ENCODE data around the gene UBXN6.

The UBXN6 gene

DNA sequence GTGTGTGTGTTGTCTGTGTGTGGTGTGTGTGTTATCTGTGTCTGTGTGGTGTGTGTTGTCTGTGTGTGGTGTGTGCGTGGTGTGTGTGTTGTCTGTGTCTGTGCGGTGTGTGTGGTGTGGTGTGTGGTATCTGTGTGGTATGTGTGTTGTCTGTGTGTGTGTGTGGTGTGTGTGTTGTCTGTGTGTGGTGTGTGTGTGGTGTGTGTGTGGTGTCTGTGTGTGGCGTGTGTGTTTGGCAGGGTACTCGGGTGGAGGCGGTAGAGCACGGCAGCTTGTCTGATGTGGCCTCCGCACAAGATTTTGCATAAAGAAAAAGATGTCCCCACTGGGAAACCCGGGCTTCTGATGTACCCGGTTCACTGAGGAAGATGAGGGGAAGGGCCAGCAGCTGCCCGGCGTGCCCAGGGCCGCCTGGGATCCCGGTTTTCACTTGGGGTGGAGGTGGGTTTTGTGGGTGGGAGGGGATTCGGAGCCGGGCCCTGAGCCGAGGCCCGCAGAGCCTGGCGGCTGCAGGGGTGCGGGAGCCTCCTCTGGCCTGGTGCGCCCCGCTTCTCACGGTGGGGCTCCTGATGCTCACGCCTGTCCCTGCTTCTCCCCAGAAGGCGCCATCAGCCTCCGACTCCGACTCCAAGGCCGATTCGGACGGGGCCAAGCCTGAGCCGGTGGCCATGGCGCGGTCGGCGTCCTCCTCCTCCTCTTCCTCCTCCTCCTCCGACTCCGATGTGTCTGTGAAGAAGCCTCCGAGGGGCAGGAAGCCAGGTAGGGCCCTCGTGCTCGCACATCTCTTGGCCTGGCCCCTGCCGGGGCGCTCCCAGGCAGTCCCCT is 35.7 kb upstream of the UBXN6 start:
- DNase-seq = no peak

DNA sequence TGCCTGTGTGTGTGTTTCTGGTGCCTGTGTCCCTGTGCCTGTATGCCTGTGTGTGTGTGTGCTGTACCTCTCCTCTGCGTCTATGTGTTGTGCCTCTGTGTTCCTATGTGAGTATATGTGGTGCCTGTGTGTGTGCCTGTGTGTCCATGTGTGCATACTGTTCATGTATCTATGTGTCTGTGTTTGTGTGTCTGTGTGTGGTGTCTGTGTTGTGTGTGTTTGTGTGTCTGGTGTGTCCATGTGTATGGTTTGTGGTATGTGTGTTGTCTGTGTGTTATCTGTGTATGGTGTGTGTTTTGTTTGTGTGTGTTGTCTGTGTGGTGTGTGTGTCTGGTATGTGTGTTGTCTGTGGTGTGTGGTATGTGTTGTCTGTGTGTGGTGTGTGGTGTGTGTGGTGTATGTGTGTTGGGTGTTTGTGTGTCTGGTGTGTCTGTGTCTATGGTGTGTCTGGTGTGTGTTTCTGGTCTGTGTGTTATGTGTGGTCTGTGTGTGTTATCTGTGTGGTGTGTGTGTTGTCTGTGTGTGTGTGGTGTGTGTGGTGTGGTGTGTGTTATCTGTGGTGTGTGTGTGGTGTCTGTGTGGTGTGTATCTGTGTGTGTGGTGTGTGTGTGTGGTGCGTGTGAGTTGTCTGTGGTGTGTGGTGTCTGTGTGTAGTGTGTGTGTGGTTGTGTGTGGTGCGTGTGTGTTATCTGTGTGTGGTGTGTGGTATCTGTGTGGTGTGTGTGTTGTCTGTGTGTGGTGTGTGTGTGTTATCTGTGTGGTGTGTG is 34.9 kb upstream of the UBXN6 start:
- no peak for DNase-seq

GRCh38 chr19:4491446-4491845 is 33.9 kb upstream of the UBXN6 start:
- no peak for DNase-seq

DNA sequence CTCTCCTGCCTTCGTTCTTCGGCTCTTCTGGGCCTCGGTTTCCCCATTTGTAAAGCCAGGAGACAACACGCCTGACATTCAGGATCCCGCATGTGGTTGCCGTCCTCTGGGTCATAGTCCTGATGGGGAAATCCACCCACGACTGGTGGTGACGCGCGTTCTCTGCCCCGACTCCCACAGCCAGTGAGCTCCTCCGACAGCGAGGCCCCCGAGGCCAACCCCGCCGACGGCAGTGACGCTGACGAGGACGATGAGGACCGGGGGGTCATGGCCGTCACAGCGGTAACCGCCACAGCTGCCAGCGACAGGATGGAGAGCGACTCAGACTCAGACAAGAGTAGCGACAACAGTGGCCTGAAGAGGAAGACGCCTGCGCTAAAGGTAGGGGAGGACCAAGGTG is 30.9 kb upstream of the UBXN6 start:
- DNase-seq = no peak

DNA sequence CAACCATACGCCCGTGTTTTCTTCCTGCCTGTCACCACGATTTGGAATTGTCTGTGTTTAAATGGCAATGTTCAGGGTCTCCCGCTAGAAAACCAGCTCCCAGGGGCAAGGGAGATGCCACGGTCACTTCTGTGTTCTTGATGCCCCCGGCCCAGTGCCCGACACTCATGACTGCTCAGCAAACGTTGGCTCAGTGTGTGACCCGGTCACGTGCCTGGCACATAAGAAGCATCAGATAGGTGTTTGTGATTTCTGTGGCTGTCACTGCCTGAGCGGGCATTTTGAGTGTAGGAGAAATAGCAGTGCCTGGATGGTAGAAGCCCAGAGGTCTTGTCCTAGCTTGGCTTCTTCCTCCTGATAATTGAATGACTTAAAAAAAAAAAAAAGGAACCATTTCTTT is 30.0 kb upstream of the UBXN6 start:
- no peak for DNase-seq

DNA sequence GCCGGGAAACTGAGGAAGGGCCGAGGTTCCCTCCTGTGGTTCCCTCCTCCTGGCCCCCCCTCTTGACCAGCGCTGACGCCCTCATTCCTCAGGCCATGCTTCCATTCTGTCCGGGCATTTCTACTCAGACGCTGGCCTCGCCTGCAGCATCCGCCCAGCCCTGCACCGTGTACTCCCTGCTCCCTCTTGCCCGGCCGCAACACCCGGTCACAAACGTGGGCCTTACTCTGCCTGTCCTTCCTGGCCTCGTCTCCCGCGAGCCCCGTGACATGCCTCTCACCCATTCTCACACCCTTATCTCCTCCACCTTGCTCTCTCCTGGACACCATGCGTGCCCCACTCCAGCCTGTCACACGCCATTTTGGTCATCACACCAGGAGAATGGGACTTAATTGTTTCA is 25.8 kb upstream of the UBXN6 start:
- DNase-seq = no peak

DNA sequence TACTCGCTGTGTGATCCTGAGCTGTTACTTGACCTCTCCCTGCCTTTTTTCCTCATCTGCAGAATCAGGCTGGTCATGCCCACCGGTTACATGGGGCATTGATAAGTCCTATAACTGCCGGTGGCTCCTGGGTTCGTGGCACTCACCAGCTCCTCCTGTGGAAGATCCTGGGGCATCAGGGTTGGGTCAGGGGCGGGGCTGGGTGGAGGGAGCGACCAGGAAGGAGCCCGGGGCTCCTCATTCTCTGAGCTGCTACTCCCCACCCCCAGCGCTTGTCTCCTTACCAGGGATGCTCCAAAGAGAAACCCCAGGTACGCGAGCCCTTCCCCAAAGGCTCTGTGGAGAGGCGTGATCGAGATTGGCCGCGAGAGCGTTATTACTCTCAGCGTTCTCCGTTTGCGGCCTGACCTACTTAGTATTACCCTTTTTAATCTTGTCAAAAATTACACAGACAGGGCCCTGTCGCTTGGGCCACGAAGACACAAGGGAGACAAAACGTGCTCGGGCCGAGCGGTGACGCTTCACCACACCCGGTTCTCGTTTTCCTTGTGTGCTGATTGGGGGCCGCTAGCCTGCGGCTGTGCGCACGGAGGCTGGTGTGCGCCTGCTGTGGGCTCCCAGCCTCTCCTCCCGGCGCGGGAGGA is 25.2 kb upstream of the UBXN6 start:
- no peak for DNase-seq

- no peak for DNase-seq
These were observed 19.6 kb upstream of the UBXN6 start for GRCh38 chr19:4477034-4477801.

GRCh38 chr19:4474514-4475022 is 17.0 kb upstream of the UBXN6 start:
- no peak for DNase-seq

DNA sequence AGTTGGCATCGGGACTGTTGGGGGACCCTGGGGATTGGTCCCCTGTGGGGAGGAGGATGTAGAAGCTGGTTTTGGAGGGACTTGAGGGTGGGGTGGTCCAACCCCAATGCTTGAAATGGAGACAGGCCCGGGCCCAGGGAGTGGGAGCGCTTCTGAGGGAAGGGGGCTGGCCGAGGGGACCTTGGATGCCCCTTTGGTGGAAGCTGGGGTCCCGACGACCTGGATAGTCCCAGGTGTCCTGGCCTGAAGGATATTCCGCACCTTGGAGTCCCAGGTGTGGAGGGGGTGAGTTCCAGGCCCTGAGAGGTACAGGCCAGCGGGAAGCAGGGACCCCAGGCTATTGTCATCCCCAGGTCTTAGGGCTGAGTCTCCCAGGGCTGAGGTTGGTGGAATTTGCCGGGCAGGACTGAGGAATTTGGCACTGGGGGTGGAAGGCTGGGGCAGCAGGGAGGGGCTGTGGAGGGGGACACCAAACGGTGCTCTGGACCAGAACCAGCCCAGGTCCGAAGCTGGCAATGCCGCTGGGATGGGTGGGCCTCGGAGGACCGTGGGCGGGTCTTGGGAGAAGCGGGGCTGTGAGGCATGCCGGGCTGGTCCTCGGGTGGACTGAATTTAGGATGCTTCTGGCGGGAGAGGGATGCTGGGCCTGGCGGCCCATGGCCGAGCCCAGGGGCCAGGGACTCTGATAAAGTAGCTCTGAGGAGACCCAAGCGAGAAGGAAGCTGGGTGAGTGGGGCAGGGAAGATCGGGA is 16.3 kb upstream of the UBXN6 start:
- DNase-seq = no peak

DNA sequence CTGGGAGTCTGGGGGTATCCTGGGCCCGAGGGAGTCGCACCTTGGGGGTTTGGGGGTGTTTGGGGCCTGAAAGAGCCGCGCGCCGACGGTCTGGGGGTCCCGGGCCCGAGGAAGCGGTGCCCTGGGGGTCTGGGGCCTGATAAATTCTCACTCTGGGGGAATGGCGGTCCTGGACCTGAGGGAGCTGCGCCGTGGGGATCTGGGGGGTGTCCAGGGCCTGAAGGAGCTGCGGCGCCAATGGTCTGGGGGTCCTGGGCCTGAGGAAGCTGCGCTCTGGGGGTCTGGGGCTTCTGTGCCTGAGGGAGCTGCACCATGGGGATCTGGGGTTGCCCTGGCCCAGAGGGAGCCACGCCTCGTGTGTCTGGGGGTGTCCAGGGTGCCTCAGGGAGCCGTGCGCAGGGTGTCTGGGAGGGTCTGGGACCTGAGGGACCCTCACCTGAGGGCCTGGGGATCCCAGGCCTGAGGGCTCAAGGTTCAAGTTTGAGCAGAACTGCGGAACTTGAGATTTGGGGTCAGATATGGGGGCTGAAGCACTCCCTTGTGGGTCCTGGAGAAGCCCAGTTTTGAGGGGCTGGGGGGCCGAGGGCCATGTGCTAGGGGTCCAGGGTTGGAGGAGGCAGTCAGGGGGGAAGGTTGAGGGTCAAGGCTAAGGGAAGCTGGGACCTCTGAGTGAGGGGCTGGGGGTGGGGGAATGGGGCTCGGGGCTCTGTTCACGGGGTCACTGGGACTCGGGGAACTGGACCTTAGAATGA is 15.6 kb upstream of the UBXN6 start:
- no peak for DNase-seq

DNA sequence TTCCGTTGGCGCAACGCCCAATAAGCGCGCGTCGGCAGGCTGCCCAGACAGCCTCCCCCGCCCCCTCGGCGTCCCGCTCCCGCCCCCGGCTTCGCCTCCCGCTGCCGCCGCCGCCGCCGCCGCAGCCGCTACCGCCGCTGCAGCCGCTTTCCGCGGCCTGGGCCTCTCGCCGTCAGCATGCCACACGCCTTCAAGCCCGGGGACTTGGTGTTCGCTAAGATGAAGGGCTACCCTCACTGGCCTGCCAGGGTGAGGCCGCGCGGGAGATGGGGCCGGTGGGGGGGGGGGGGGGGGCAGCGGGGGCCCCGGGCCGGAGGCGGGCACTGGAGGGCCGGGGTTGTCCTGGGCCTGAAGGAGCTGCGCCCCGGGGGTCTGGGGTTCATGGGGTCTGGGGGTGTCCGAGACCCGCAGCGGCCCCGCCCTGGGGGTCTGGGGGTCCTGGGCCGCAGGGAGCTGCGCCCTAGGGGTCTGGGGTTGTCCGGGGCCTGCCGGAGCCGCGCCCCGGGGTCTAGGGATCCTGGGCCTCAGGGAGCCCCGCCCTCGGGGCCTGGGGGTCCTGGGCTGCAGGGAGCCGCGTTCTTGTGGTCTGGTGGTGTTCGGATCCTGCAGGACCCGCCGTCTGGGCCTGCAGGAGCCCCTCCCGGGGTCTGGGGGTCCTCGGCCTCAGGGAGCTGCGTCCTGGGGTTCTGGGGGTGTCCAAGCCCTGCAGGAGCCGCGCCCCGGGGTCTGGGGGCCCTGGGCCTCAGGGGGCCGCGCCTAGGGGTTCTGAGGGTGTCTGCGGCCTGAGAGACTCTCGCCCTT is 14.8 kb upstream of the UBXN6 start, which contains the start of gene HDGFL2:
Gene HDGFL2 (plus strand): TSS at position 124 of the 801 bp plus-strand sequence. CDS start 54 bp downstream, at position 178.
- DNase-seq = no peak

DNA sequence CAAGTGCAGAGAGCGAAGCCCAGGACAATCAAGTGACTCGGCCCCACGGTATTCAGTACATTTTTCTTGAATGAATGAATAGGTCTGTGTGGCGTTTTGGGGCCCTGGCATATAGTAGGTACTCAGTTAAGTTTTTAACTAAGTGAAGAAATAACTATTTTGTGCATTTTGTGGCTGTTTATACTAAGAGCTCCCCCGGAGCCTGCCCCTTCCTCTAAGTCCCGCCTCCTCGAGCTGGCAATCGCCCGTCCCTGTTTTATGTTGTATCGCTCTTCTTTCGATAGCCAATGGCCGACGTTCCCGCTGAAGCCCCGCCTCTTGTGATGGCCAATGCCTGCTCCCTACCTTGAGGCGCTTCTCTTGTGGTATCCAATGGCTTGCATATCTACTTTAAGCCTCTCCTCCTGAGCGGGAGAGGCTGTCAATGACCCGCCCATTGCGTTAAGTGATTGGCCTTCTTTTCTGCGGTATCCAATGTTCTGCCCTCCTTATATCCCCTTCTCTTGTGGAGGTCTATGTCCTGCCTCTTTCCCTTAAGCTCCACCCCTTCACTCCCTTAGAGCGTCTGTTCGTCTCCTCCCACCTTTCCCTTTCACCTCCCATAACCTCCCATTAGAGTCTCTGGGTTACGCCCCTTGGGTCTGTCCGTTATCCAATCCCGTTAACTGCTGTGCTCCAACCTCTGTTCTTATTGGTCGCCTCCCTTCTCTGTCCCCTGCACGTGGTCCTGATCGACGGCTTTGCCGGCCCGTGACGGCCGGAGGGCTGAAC is 14.0 kb upstream of the UBXN6 start:
- DNase-seq = peak; percentile 96

GRCh38 chr19:4467835-4468234 is 10.2 kb upstream of the UBXN6 start:
- DNase-seq = no peak

GRCh38 chr19:4464815-4465581 is 7.4 kb upstream of the UBXN6 start:
- no peak for DNase-seq

GRCh38 chr19:4456843-4457653 is 546 bp downstream of the UBXN6 start:
- DNase-seq = no peak

DNA sequence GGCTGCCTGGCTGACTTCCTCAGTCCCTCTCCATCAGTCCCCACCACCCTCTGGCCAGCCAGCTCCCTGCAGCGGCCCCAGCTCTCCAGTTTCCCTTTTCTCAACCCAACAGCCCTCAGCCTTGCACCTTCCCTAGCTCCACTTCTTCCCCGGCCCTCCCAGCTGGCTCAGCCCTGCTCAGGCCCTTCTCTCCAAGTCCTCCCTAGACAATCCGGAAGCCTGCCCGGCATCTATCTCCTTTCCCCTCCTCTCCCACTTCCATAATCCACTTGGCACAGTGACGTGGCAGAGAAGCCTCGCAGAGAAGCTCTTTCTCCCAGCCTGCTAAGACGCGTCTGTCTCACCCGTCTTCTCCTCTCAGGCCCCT is 1.1 kb downstream of the UBXN6 start:
- DNase-seq = no peak
